K562 (cell line): Measurements from ENCODE around the gene PDE4D. TPM values are rescaled to one million over a fixed set of nuclear protein-coding genes. Genes with fewer than 3 reads are reported as not detected.

Experiments
- ATAC-seq: fragments of 200-7000 bp; cut with Tn5 transposase; 3 replicates; pipeline ENCODE4 v1.9.1; 2020; ENCODE audit warnings: moderate library complexity
- BruUV-seq: library from RNA; stranded (reverse); fragments of 400-500 nt; replicated peaks from 2 replicates; lab custom pipeline; 2021; lab: Mats Ljungman, UMichigan
- CTCF ChIA-PET: fragments of 300-600 bp; formaldehyde crosslinking; extraction: SDS; loops from one replicate; lab custom pipeline; 2021; ENCODE audit warnings: low intra/inter-chr PET ratio; lab: Yijun Ruan, JAX
- POLR2A ChIA-PET: fragments of 300-600, 350-650 bp; sonication (Branson Sonifier 250); formaldehyde crosslinking; extraction: SDS; loops from one replicate; lab custom pipeline; 2021; ENCODE audit warnings: antibody characterized with exemption, inconsistent platforms; lab: Yijun Ruan, JAX
- DNase-seq, 4 experiments: peaks; one replicate each; pipeline versions ENCODE4 v3.0.0 to v3.0.0-alpha.2; 2011 to 2018; ENCODE audit warnings: low spot score in 3 of 4, mixed read lengths in 3 of 4; ENCODE audit errors: extremely low read depth in 1 of 4
- FAIRE-seq: peaks from 2 replicates; lab custom pipeline; 2011; peaks lifted over from hg19 to GRCh38; lab: Jason Lieb, UNC
- H2AFZ ChIP-seq: 2 replicates; pipeline ENCODE4 v1.6.0; 2011; ENCODE audit warnings: low read depth, low read length, control low read depth, inconsistent platforms
- H3K27ac ChIP-seq: fragments of 200-600 bp; 3 replicates; pipeline ENCODE4 v1.8.0; 2011; ENCODE audit warnings: low read depth, mild to moderate bottlenecking, control low read depth, inconsistent platforms, low read length, moderate library complexity, mixed read lengths; ENCODE audit errors: extremely low read depth
- H3K27me3 ChIP-seq, 2 experiments: fragments of 300-600 bp in 1 of 2; 2 replicates in 1 of 2; 3 replicates in 1 of 2; pipeline versions ENCODE4 v1.6.0 to v1.8.0; 2011; ENCODE audit warnings: inconsistent platforms in 2 of 2, low read length in 2 of 2, mild to moderate bottlenecking in 1 of 2, mixed read lengths in 1 of 2, moderate library complexity in 1 of 2; ENCODE audit not compliant: control insufficient read depth in 2 of 2, insufficient read depth in 2 of 2
- H3K36me3 ChIP-seq: fragments of 300-600 bp; 3 replicates; pipeline ENCODE4 v1.8.0; 2011; ENCODE audit warnings: mild to moderate bottlenecking, low read length, inconsistent platforms; ENCODE audit not compliant: control insufficient read depth, insufficient read depth
- H3K4me1 ChIP-seq, 2 experiments: fragments of 200-600 bp in 1 of 2; replicated peaks in 1 of 2; 2 replicates in 1 of 2; 3 replicates in 1 of 2; pipeline versions ENCODE4 v1.5.1 to v1.8.0; 2011; ENCODE audit warnings: inconsistent platforms in 2 of 2, low read length in 2 of 2, mild to moderate bottlenecking in 1 of 2, mixed read lengths in 1 of 2, moderate library complexity in 1 of 2; ENCODE audit not compliant: control insufficient read depth in 2 of 2, insufficient read depth in 2 of 2
- H3K4me2 ChIP-seq: 2 replicates; pipeline ENCODE4 v1.6.1; 2011; ENCODE audit warnings: low read length, control low read depth, inconsistent platforms, mixed read lengths; ENCODE audit not compliant: insufficient read depth
- H3K4me3 ChIP-seq: fragments of 200-600 bp; sonication (generic), shearing (Covaris generic); 2 replicates; pipeline ENCODE4 v1.5.1; 2016; ENCODE audit warnings: control low read depth, inconsistent platforms
- H3K79me2 ChIP-seq: fragments of 200-600 bp; 3 replicates; pipeline ENCODE4 v1.8.0; 2011; ENCODE audit warnings: low read length, inconsistent platforms; ENCODE audit not compliant: control insufficient read depth, insufficient read depth
- H3K9ac ChIP-seq, 2 experiments: 2 replicates each; pipeline versions ENCODE4 v1.6.0 to v1.6.1; 2011; ENCODE audit warnings: low read depth in 2 of 2, low read length in 2 of 2, control low read depth in 1 of 2, inconsistent platforms in 1 of 2, mild to moderate bottlenecking in 1 of 2, mixed read lengths in 1 of 2; ENCODE audit not compliant: insufficient read depth in 1 of 2
- H3K9me1 ChIP-seq: one replicate; pipeline ENCODE4 v1.6.0; 2011; ENCODE audit warnings: inconsistent platforms, mild to moderate bottlenecking, low read length, moderate library complexity; ENCODE audit not compliant: control insufficient read depth, insufficient read depth
- H3K9me3 ChIP-seq: replicated peaks from 2 replicates; pipeline ENCODE4 v1.5.1; 2011; ENCODE audit warnings: low read depth, low read length, inconsistent platforms; ENCODE audit not compliant: control insufficient read depth, insufficient read depth
- H4K20me1 ChIP-seq: replicated peaks from 2 replicates; pipeline ENCODE4 v1.6.1; 2011; ENCODE audit warnings: low read length, inconsistent platforms, mixed read lengths; ENCODE audit not compliant: control insufficient read depth, insufficient read depth
- FIP1L1 ChIP-seq: fragments of 200-400 bp; formaldehyde crosslinking; IDR thresholded peaks from 2 replicates; pipeline ENCODE4 v1.6.1; 2018; ENCODE audit warnings: mild to moderate bottlenecking, low read depth, low read length; ENCODE audit not compliant: poor library complexity, severe bottlenecking
- HOXB6 ChIP-seq: fragments of 250-450 bp; sonication (Bioruptor Pico); IDR thresholded peaks from 2 replicates; pipeline ENCODE4 v1.5.1; 2022; ENCODE audit warnings: mild to moderate bottlenecking, borderline replicate concordance
- KDM1A ChIP-seq, 2 experiments: fragments of 450-650 bp; IDR thresholded peaks; 2 replicates each; pipeline ENCODE4 v1.6.1; 2016; ENCODE audit warnings: mild to moderate bottlenecking in 2 of 2
- MCM3 ChIP-seq: fragments of 450-650 bp; IDR thresholded peaks from 2 replicates; pipeline ENCODE4 v1.6.1; 2016
- NFE2 ChIP-seq: IDR thresholded peaks from 2 replicates; pipeline ENCODE4 v1.6.1; 2014; ENCODE audit warnings: antibody characterized with exemption, low read depth
- NFIC ChIP-seq: fragments of 450-650 bp; IDR thresholded peaks from 2 replicates; pipeline ENCODE4 v1.6.1; 2017; ENCODE audit warnings: mild to moderate bottlenecking, inconsistent platforms
- RFX7 ChIP-seq: fragments of 250-450 bp; sonication (Bioruptor Pico); IDR thresholded peaks from 2 replicates; pipeline ENCODE4 v1.5.1; 2021; ENCODE audit warnings: mild to moderate bottlenecking
- SIN3A ChIP-seq, 2 experiments: fragments of 150-350 bp in 1 of 2; IDR thresholded peaks; 2 replicates each; pipeline ENCODE4 v1.6.1; 2011 to 2016; ENCODE audit warnings: borderline replicate concordance in 2 of 2, low read depth in 2 of 2, low read length in 2 of 2, mild to moderate bottlenecking in 2 of 2, moderate library complexity in 2 of 2; ENCODE audit not compliant: control insufficient read depth in 1 of 2
- SPI1 ChIP-seq: IDR thresholded peaks from 2 replicates; pipeline ENCODE4 v1.6.1; 2011; ENCODE audit warnings: low read depth, low read length, control low read depth, borderline replicate concordance
- SRSF1 ChIP-seq: fragments of 200-400 bp; formaldehyde crosslinking; IDR thresholded peaks from 2 replicates; pipeline ENCODE4 v1.6.1; 2017; ENCODE audit warnings: mild to moderate bottlenecking, low read depth, low read length, moderate library complexity
- ZC3H11A ChIP-seq: IDR thresholded peaks from 2 replicates; pipeline ENCODE4 v1.6.1; 2012; ENCODE audit warnings: low read depth, low read length, improper control_type of control experiment
- ZNF551 ChIP-seq: fragments of 250-450 bp; sonication (Bioruptor Pico); IDR thresholded peaks from 2 replicates; pipeline ENCODE4 v1.5.0; 2021; ENCODE audit warnings: mild to moderate bottlenecking, moderate library complexity
- in situ Hi-C: fragments of 300-500 bp; cut with MboI; formaldehyde crosslinking; loops from 4 replicates; pipeline ENCODE4 v1.15.0; 2018; ENCODE audit warnings: inconsistent platforms, mixed read lengths
- intact Hi-C: fragments of 100-400 bp; cut with micrococcal nuclease; formaldehyde crosslinking; loops from 2 replicates; pipeline ENCODE4 v1.14.2; 2022
- polyA plus RNA-seq, 8 experiments: library from polyadenylated mRNA; depleted of rRNA in 4 of 8; stranded (reverse) in 5 of 8; unstranded in 3 of 8; fragments of >200 nt; fragmentation: Nextera tagmentation in 2 of 8; fragmentation: Illumina TruSeq in 1 of 8; extraction: Ambion mirVana in 2 of 8; extraction: Trizol in 1 of 8; gene quantifications; 2 replicates each; pipeline versions ENCODE4 v1.2.1 to v1.2.3, GENCODE V29; 2011 to 2014; ENCODE audit warnings: inconsistent platforms in 1 of 8, missing spikeins in 1 of 8
- total RNA-seq, 7 experiments: library from RNA; depleted of rRNA in 6 of 7; stranded (reverse); fragments of >200 nt in 6 of 7; fragmentation: Illumina TruSeq in 2 of 7; extraction: Trizol in 2 of 7; gene quantifications; 2 replicates each; pipeline versions ENCODE4 v1.2.1 to v1.2.3, GENCODE V29; 2011 to 2021; ENCODE audit warnings: low replicate concordance in 1 of 7
- TF ChIP-seq, protein P1 (sequence below): conservative IDR thresholded peaks from 2 replicates; pipeline ENCODE4 v1.6.1; 2011; ENCODE audit warnings: low read depth, mild to moderate bottlenecking, low read length; ENCODE audit not compliant: control insufficient read depth
- TF ChIP-seq, protein P2 (sequence below), 3 experiments: fragments of 200-800 bp in 1 of 3; sonication (Bioruptor generic) in 1 of 3; sonication (generic) in 1 of 3; formaldehyde crosslinking in 1 of 3; IDR thresholded peaks; 2 replicates each; pipeline versions ENCODE4 v1.6.1 to v1.8.0; 2016 to 2022; ENCODE audit warnings: mild to moderate bottlenecking in 2 of 3, missing compliant biosample characterization in 2 of 3, missing genetic modification characterization in 2 of 3, missing genetic modification reagents in 1 of 3
- TF ChIP-seq, protein P3 (sequence below), 2 experiments: fragments of 450-650 bp in 1 of 2; IDR thresholded peaks; 2 replicates each; pipeline ENCODE4 v1.6.1; 2011 to 2017; ENCODE audit warnings: low read depth in 2 of 2, antibody characterized with exemption in 1 of 2, borderline replicate concordance in 1 of 2, low read length in 1 of 2, mild to moderate bottlenecking in 1 of 2, mixed read lengths in 1 of 2; ENCODE audit not compliant: control insufficient read depth in 1 of 2

PDE4D gene
- total and polyA plus RNA-seq, 9 of the 15 experiments (the other 6 are each of a cell fraction or from before 2014, with no cell fraction given): 0.04 to 0.46 (median 0.13) TPM

- no peak overlapping the region for H3K4me2 ChIP-seq
- H3K79me2 ChIP-seq: no peaks in the 10 kb centered on the region
- no TSS peak for BruUV-seq
- TF ChIP-seq NFIC: no peak
- TF ChIP-seq, protein P1, sequence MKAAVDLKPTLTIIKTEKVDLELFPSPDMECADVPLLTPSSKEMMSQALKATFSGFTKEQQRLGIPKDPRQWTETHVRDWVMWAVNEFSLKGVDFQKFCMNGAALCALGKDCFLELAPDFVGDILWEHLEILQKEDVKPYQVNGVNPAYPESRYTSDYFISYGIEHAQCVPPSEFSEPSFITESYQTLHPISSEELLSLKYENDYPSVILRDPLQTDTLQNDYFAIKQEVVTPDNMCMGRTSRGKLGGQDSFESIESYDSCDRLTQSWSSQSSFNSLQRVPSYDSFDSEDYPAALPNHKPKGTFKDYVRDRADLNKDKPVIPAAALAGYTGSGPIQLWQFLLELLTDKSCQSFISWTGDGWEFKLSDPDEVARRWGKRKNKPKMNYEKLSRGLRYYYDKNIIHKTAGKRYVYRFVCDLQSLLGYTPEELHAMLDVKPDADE: no peak
- TF ChIP-seq RFX7 (CRISPR knock-in tag): no peak
- TF ChIP-seq FIP1L1: no peak
- TF ChIP-seq, protein P2, sequence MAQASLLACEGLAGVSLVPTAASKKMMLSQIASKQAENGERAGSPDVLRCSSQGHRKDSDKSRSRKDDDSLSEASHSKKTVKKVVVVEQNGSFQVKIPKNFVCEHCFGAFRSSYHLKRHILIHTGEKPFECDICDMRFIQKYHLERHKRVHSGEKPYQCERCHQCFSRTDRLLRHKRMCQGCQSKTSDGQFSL (CRISPR knock-in tag; IDR thresholded peaks at IDR 0.05): no peak
- TF ChIP-seq, protein P2 (tag; IDR thresholded peaks at IDR 0.05): no peak
- TF ChIP-seq, protein P3, sequence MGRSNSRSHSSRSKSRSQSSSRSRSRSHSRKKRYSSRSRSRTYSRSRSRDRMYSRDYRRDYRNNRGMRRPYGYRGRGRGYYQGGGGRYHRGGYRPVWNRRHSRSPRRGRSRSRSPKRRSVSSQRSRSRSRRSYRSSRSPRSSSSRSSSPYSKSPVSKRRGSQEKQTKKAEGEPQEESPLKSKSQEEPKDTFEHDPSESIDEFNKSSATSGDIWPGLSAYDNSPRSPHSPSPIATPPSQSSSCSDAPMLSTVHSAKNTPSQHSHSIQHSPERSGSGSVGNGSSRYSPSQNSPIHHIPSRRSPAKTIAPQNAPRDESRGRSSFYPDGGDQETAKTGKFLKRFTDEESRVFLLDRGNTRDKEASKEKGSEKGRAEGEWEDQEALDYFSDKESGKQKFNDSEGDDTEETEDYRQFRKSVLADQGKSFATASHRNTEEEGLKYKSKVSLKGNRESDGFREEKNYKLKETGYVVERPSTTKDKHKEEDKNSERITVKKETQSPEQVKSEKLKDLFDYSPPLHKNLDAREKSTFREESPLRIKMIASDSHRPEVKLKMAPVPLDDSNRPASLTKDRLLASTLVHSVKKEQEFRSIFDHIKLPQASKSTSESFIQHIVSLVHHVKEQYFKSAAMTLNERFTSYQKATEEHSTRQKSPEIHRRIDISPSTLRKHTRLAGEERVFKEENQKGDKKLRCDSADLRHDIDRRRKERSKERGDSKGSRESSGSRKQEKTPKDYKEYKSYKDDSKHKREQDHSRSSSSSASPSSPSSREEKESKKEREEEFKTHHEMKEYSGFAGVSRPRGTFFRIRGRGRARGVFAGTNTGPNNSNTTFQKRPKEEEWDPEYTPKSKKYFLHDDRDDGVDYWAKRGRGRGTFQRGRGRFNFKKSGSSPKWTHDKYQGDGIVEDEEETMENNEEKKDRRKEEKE (IDR thresholded peaks at IDR 0.05; ENCODE audit: borderline replicate concordance in 1 of 2, control insufficient read depth in 1 of 2, low read depth in 2 of 2, low read length in 1 of 2): no peak
- no peak for TF ChIP-seq HOXB6 (CRISPR knock-in tag)
- TF ChIP-seq ZNF551 (CRISPR knock-in tag): no peak
- TF ChIP-seq ZC3H11A: no peak
- no peak for TF ChIP-seq SIN3A (IDR thresholded peaks at IDR 0.05; ENCODE audit: borderline replicate concordance in 2 of 2, control insufficient read depth in 1 of 2, low read depth in 2 of 2, low read length in 2 of 2)
- no peak for TF ChIP-seq KDM1A (IDR thresholded peaks at IDR 0.05)
- no peak for TF ChIP-seq SPI1
- no peak for TF ChIP-seq NFE2
- no peak for TF ChIP-seq MCM3
- TF ChIP-seq SRSF1: no peak
- TF ChIP-seq, all 486 proteins: peak for 0
- Histone ChIP-seq H3K4me1 (no peaks in the 10 kb centered on the region), H2AFZ (no peak overlapping the region), H3K4me3 (no peak overlapping the region), H3K27me3 (no peaks in the 10 kb centered on the region), H3K9ac (no peak overlapping the region), H3K36me3 (no peaks in the 10 kb centered on the region), H3K9me1 (no peaks in the 10 kb centered on the region), H3K9me3 (no peaks in the 10 kb centered on the region), H4K20me1 (no peaks in the 10 kb centered on the region), H3K27ac (no peak overlapping the region)
- intact Hi-C loops (no loop called here), in situ Hi-C loops (no loop called here)
- no peak for ATAC-seq
- POLR2A ChIA-PET: no interaction called here
- DNase-seq: no peak
- no peak for FAIRE-seq
- CTCF ChIA-PET: no interaction called here
Observed at GRCh38 chr5:59582746-59583145, 310.8 kb downstream of the PDE4D start.
